Activated naive CD4-positive, alpha-beta T cell (primary cell): ENCODE results near the gene TET1.
"Not testable (repeated sequence)": the region's sequence is repeated elsewhere in the genome, so short reads cannot be mapped to it uniquely, and the experiment has no call there.

ENCODE experiments used
- DNase-seq, 4 experiments: peaks; one replicate each; lab custom pipeline; 2025; lab: John Stamatoyannopoulos, UW

The TET1 gene

GRCh38 chr10:68613974-68614373 lies 53.8 kb downstream of the TET1 start:
- not testable (repeated sequence) for DNase-seq

- DNase-seq: not testable (repeated sequence)
Observed at GRCh38 chr10:68617691-68618090, 57.6 kb downstream of the TET1 start.

GRCh38 chr10:68618234-68618633 lies 58.1 kb downstream of the TET1 start:
- no peak for DNase-seq

GRCh38 chr10:68619595-68619994 lies 59.5 kb downstream of the TET1 start:
- no peak for DNase-seq

GRCh38 chr10:68625316-68625921 lies 65.3 kb downstream of the TET1 start:
- no peak for DNase-seq

- DNase-seq: no peak
Observed at GRCh38 chr10:68628576-68629127, 68.5 kb downstream of the TET1 start.

- DNase-seq: not testable (repeated sequence)
Observed at GRCh38 chr10:68632271-68632560, 72.1 kb downstream of the TET1 start.

GRCh38 chr10:68633281-68633680 lies 73.1 kb downstream of the TET1 start:
- DNase-seq: no peak

GRCh38 chr10:68633816-68634466 lies 73.8 kb downstream of the TET1 start:
- DNase-seq: no peak

GRCh38 chr10:68636335-68636734 lies 76.2 kb downstream of the TET1 start:
- DNase-seq: no peak

GRCh38 chr10:68643550-68643949 lies 83.4 kb downstream of the TET1 start:
- not testable (repeated sequence) for DNase-seq

- no peak for DNase-seq
Observed at GRCh38 chr10:68647672-68648341, 87.7 kb downstream of the TET1 start.

- no peak for DNase-seq
Observed at GRCh38 chr10:68655620-68656126, 95.5 kb downstream of the TET1 start.

- no peak for DNase-seq
Observed at GRCh38 chr10:68665841-68666240, 105.7 kb downstream of the TET1 start.

- DNase-seq: no peak
Observed at GRCh38 chr10:68666280-68666760, 106.2 kb downstream of the TET1 start.

- DNase-seq: no peak
Observed at GRCh38 chr10:68668231-68668630, 108.1 kb downstream of the TET1 start.

- DNase-seq: no peak
Observed at GRCh38 chr10:68668972-68669371, 108.8 kb downstream of the TET1 start.

- DNase-seq: no peak
Observed at GRCh38 chr10:68684413-68684812, 124.3 kb downstream of the TET1 start.

- no peak for DNase-seq
Observed at GRCh38 chr10:68696018-68696417, 135.9 kb downstream of the TET1 start.

- DNase-seq: no peak
Observed at GRCh38 chr10:68697106-68697505, 137.0 kb downstream of the TET1 start.

GRCh38 chr10:68700197-68700596 lies 140.1 kb downstream of the TET1 start:
- DNase-seq: no peak

- DNase-seq: no peak
Observed at GRCh38 chr10:68705548-68705947, 145.4 kb downstream of the TET1 start.

- not testable (repeated sequence) for DNase-seq
Observed at GRCh38 chr10:68708987-68709386, 148.8 kb downstream of the TET1 start.
